Bronchial epithelial cell (primary cell): ENCODE measurements around the gene DACT1. TPM values are rescaled to one million over a fixed set of nuclear protein-coding genes. Genes with fewer than 3 reads are reported as not detected.
A peak's percentile ranks its signal among the peaks of the same experiment; 100 is the strongest.

Experiments
- DNase-seq: peaks from one replicate; pipeline ENCODE4 v3.0.0-alpha.2; 2010; ENCODE audit warnings: low read depth
- FAIRE-seq: peaks from 2 replicates; lab custom pipeline; 2011; peaks lifted over from hg19 to GRCh38; lab: Jason Lieb, UNC
- H3K27me3 ChIP-seq: 2 replicates; pipeline ENCODE4 v1.5.1; 2011; ENCODE audit warnings: low read length; ENCODE audit not compliant: control insufficient read depth, insufficient read depth
- H3K36me3 ChIP-seq: 2 replicates; pipeline ENCODE4 v1.5.1; 2011; ENCODE audit warnings: low read length; ENCODE audit not compliant: control insufficient read depth, insufficient read depth
- H3K4me3 ChIP-seq: 2 replicates; pipeline ENCODE4 v1.5.1; 2011; ENCODE audit warnings: mild to moderate bottlenecking, low read depth, low read length, control low read depth
- total RNA-seq: library from RNA; depleted of rRNA; stranded (reverse); fragments of >200 nt; gene quantifications from 2 replicates; pipeline ENCODE4 v1.2.1, GENCODE V29; 2014
- TF ChIP-seq, protein P1 (sequence below): IDR thresholded peaks from 2 replicates; pipeline ENCODE4 v1.5.1; 2011; ENCODE audit warnings: mild to moderate bottlenecking, moderate library complexity, low read length, control low read depth, inconsistent platforms; ENCODE audit not compliant: insufficient read depth, severe bottlenecking

DACT1 gene
- total RNA-seq, 1 donor from 2014 or later, result 1.1 TPM

DNA sequence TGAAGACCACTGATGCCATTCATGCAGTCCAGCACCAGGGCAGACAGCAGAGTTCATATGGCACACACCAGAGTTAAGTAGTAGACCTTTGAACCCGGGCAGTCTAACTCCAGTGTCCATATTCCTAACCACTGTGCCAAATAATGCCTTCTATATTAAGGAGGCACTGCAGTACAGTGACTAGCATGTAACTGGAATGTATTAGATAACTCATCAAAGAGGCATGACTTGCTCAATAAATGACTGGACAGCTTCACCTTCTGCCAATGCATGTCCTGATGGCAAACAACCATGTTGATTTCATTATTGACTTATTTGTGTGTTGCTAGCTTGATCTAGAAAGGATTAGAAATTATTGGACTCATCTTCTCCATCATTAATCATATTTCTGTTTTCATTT lies 40.2 kb downstream of the DACT1 start:
- DNase-seq, result peak; percentile 39
- H3K27me3 ChIP-seq, result peaks cover 7% of the 10 kb centered on the region
- FAIRE-seq, result no peak
- H3K4me3 ChIP-seq, result no peak overlapping the region
- TF ChIP-seq, protein P1, sequence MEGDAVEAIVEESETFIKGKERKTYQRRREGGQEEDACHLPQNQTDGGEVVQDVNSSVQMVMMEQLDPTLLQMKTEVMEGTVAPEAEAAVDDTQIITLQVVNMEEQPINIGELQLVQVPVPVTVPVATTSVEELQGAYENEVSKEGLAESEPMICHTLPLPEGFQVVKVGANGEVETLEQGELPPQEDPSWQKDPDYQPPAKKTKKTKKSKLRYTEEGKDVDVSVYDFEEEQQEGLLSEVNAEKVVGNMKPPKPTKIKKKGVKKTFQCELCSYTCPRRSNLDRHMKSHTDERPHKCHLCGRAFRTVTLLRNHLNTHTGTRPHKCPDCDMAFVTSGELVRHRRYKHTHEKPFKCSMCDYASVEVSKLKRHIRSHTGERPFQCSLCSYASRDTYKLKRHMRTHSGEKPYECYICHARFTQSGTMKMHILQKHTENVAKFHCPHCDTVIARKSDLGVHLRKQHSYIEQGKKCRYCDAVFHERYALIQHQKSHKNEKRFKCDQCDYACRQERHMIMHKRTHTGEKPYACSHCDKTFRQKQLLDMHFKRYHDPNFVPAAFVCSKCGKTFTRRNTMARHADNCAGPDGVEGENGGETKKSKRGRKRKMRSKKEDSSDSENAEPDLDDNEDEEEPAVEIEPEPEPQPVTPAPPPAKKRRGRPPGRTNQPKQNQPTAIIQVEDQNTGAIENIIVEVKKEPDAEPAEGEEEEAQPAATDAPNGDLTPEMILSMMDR, result no peak
- no peaks in the 10 kb centered on the region for H3K36me3 ChIP-seq

DNA sequence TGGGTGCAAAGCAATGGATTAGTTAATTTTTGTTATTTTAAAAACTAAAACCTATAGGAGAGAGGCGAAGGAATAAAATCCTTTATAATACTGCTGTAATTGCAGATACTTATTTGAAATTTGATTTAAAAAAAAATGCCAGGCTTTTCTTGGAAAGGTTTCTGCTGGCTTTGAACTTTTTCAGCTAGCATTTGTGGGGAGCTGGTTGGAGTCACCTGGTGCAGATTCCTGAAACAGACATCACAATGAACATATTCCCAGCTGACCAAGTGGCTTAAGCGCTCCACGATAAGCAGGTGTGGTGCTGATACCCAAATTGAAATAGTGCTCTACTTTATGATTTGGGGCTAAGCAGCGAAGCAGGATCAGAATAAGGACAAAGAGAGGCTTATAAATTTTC lies 42.9 kb downstream of the DACT1 start:
- DNase-seq (no peak), FAIRE-seq (no peak)
- no peaks in the 10 kb centered on the region for H3K36me3 ChIP-seq
- TF ChIP-seq, protein P1, result no peak
- H3K27me3 ChIP-seq, result peaks cover 7% of the 10 kb centered on the region
- H3K4me3 ChIP-seq, result no peak overlapping the region

DNA sequence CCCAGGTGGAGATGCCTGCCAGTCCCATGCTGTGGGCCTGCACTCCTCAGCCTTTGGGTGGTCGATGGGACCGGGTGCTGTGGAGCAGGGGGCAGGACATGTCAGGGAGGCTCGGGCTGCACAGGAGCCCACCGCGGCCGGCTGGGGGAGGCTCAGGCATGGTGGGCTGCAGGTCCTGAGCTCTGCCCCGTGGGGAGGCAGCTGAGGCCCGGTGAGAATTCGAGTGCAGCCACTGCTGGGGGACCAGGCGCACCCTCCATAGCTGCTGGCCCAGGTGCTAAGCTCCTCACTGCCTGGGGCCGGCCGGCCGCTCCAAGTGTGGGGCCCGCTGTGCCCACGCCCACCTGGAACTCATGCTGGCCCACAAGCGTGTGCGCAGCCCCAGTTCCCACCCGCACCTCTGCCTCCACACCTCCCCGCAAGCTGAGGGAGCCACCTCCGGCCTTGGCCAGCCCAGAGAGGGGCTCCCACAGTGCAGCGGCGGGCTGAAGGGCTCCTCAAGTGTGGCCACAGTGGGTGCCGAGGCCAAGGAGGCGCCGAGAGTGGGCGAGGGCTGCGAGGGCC lies 49.6 kb downstream of the DACT1 start:
- no peak overlapping the region for H3K4me3 ChIP-seq
- TF ChIP-seq, protein P1, result no peak
- no peaks in the 10 kb centered on the region for H3K27me3 ChIP-seq
- FAIRE-seq (no peak), DNase-seq (no peak)
- no peaks in the 10 kb centered on the region for H3K36me3 ChIP-seq

DNA sequence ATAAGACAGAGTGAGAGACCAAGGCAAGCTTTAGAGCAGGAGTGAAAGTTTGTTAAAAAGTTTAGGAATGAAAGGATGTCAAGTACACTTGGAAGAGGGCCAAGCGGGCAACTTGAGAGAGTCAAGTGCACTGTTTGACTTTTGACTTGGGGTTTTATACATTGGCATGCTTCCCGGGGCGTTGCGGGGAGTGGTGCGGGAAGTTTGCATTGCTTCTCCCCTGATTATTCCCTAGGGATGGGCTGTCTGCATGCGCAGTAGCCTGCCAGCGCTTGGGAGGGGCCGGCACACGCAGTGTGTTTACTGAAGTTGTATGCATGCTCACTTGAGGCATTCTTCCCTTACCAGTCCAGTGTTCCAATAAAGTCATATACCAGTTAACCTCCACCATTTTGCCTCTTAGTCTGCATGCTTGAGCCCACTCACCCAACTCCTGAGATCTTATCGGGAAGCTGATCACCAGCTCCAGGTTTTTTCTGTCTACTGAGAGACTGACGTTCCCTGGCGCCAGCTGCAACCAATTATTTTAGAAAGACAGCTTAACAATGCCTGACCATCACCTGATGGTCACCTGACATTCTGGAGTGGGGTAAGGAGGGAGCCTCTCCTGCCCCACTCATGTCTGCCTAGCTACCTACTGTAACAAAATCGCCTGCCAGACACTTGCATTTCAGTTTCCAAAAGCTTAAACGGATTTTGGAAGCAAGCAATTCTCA lies 53.2 kb downstream of the DACT1 start:
- TF ChIP-seq, protein P1, result no peak
- H3K4me3 ChIP-seq, result no peak overlapping the region
- FAIRE-seq (no peak), DNase-seq (no peak)
- no peaks in the 10 kb centered on the region for H3K36me3 ChIP-seq
- H3K27me3 ChIP-seq, result no peaks in the 10 kb centered on the region

DNA sequence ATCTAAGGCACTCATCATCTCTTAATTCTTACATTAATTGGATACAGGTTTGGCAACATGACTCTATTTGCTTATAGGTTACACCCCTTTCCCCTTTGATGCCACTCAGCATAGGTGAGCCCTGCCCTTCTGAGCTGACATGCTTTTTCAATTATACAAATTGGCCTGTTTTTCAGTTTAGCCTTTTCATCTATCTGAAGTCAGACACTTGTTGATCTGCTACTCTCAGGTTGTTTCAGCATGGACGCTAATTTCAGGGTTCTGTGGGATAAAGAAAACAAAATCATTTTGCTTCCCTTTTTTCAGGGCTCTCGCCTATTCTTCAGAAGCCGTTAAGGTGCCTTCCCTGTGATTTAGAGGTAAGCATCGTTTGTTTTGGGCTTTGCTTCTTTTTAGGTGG lies 55.3 kb downstream of the DACT1 start:
- TF ChIP-seq, protein P1, result no peak
- FAIRE-seq (no peak), DNase-seq (no peak)
- Histone ChIP-seq H3K4me3 (no peak overlapping the region), H3K27me3 (no peaks in the 10 kb centered on the region), H3K36me3 (no peaks in the 10 kb centered on the region)
